Coronary artery (tissue), 2 donors: ENCODE measurements around the gene PPHLN1.

Source experiments
- DNase-seq: peaks from one replicate; pipeline ENCODE4 v3.0.0-alpha.2; 2017; ENCODE audit warnings: low spot score
- H3K27ac ChIP-seq, 2 donors: fragments of 200-600 bp; sonication (generic); one replicate each; pipeline ENCODE4 v1.5.1; 2016 to 2019
- H3K4me3 ChIP-seq: fragments of 200-600 bp; sonication (generic); 2 replicates; pipeline ENCODE4 v1.5.1; 2016; ENCODE audit warnings: mild to moderate bottlenecking, moderate library complexity
- TF ChIP-seq, protein P1 (sequence below): fragments of 200-600 bp; sonication (generic); IDR thresholded peaks from one replicate; pipeline ENCODE4 v1.5.1; 2019; ENCODE audit warnings: antibody characterized with exemption

The PPHLN1 gene

DNA sequence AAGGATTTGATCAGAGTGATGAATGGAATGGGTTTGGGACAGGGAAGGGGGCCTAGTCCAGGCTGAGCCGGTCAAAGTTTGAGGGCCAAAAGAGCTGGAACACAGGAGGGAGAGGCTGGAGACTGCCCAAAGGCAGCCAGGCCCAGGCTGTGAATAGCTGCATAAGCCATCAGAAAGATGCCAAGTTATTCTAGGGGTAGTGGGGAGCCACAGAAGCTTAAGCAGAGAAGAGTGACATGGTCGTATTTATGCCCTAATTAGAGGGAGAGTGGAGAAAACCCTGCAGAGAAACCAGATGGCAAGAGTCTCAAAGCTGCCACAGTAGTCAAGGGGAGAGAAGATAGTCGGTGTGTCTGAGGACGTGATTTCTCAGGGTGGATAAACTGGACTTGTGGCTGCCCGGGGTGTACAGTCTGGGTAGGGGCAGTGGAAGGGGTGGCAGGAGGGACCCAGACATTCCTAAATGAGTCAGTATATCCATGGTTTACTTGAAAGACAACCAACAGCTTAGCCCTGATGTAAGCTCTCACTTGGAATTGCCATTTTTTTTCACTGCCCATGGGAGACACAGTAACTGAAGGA is 164.4 kb downstream of the PPHLN1 start:
- TF ChIP-seq, protein P1, sequence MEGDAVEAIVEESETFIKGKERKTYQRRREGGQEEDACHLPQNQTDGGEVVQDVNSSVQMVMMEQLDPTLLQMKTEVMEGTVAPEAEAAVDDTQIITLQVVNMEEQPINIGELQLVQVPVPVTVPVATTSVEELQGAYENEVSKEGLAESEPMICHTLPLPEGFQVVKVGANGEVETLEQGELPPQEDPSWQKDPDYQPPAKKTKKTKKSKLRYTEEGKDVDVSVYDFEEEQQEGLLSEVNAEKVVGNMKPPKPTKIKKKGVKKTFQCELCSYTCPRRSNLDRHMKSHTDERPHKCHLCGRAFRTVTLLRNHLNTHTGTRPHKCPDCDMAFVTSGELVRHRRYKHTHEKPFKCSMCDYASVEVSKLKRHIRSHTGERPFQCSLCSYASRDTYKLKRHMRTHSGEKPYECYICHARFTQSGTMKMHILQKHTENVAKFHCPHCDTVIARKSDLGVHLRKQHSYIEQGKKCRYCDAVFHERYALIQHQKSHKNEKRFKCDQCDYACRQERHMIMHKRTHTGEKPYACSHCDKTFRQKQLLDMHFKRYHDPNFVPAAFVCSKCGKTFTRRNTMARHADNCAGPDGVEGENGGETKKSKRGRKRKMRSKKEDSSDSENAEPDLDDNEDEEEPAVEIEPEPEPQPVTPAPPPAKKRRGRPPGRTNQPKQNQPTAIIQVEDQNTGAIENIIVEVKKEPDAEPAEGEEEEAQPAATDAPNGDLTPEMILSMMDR, result no peak
- no peak for DNase-seq
- Histone ChIP-seq H3K4me3 (no peak overlapping the region), H3K27ac (no peak overlapping the region)
